ENCODE results near the gene CLEC12A.
"Not testable (repeated sequence)": the region's sequence is repeated elsewhere in the genome, so short reads cannot be mapped to it uniquely, and the experiment has no call there.

The CLEC12A gene

GRCh38 chr12:9973949-9974348, 2.7 kb downstream of the CLEC12A start:
- no peak for DNase-seq

GRCh38 chr12:9974731-9975130, 3.5 kb downstream of the CLEC12A start:
- DNase-seq, result not testable (repeated sequence)

- DNase-seq, result no peak
Measured at GRCh38 chr12:9975614-9976013, 4.4 kb downstream of the CLEC12A start.

- not testable (repeated sequence) for DNase-seq
Measured at GRCh38 chr12:9976626-9977025, 5.4 kb downstream of the CLEC12A start.

- DNase-seq, result no peak
Measured at GRCh38 chr12:9977916-9978315, 6.7 kb downstream of the CLEC12A start.

- no peak for DNase-seq
Measured at GRCh38 chr12:9980126-9980525, 8.9 kb downstream of the CLEC12A start.

GRCh38 chr12:9991876-9992275, 20.7 kb downstream of the CLEC12A start:
- no peak for DNase-seq

- DNase-seq, result no peak
Measured at GRCh38 chr12:9992296-9992695, 21.1 kb downstream of the CLEC12A start.

GRCh38 chr12:9999016-9999415, 27.8 kb downstream of the CLEC12A start, which contains the start of gene CLEC1B:
CLEC1B (minus strand) TSS chr12:9999121; CDS start chr12:9999100, 21 bp downstream.
- DNase-seq, result no peak

- DNase-seq, result no peak
Measured at GRCh38 chr12:10001171-10001776, 30.1 kb downstream of the CLEC12A start.

- DNase-seq, result no peak
Measured at GRCh38 chr12:10012630-10013330, 41.6 kb downstream of the CLEC12A start.

- no peak for DNase-seq
Measured at GRCh38 chr12:10015450-10015849, 44.2 kb downstream of the CLEC12A start.

GRCh38 chr12:10016881-10017280, 45.7 kb downstream of the CLEC12A start:
- DNase-seq, result no peak

- DNase-seq, result no peak
Measured at GRCh38 chr12:10018386-10018785, 47.2 kb downstream of the CLEC12A start.

GRCh38 chr12:10021342-10021741, 50.1 kb downstream of the CLEC12A start:
- no peak for DNase-seq

GRCh38 chr12:10025236-10025635, 54.0 kb downstream of the CLEC12A start:
- DNase-seq, result no peak

GRCh38 chr12:10026666-10027065, 55.5 kb downstream of the CLEC12A start:
- not testable (repeated sequence) for DNase-seq

- DNase-seq, result no peak
Measured at GRCh38 chr12:10027311-10027710, 56.1 kb downstream of the CLEC12A start.

- DNase-seq, result peak; percentile 96
Measured at GRCh38 chr12:10027721-10028120, 56.5 kb downstream of the CLEC12A start.

- DNase-seq, result no peak
Measured at GRCh38 chr12:10030446-10030845, 59.2 kb downstream of the CLEC12A start, which contains the start of gene CLEC9A. CLEC9A (plus strand) TSS chr12:10030682; CDS start chr12:10052688, 22,006 bp downstream.

GRCh38 chr12:10031321-10031720, 60.1 kb downstream of the CLEC12A start:
- no peak for DNase-seq

- no peak for DNase-seq
Measured at GRCh38 chr12:10031771-10032175, 60.6 kb downstream of the CLEC12A start.

GRCh38 chr12:10033783-10034545, 62.8 kb downstream of the CLEC12A start:
- DNase-seq, result no peak

Measured in SIG-M5 (cell line).